Activated T-cell treated with anti-CD3 and anti-CD28 coated beads for 4 hours (primary cell): Measurements from ENCODE around the gene HS6ST3.
"Not testable (repeated sequence)": the region's sequence is repeated elsewhere in the genome, so short reads cannot be mapped to it uniquely, and the experiment has no call there.

Experiments
- DNase-seq: peaks from one replicate; pipeline ENCODE4 v3.0.0-alpha.2; 2020

The HS6ST3 gene

DNA sequence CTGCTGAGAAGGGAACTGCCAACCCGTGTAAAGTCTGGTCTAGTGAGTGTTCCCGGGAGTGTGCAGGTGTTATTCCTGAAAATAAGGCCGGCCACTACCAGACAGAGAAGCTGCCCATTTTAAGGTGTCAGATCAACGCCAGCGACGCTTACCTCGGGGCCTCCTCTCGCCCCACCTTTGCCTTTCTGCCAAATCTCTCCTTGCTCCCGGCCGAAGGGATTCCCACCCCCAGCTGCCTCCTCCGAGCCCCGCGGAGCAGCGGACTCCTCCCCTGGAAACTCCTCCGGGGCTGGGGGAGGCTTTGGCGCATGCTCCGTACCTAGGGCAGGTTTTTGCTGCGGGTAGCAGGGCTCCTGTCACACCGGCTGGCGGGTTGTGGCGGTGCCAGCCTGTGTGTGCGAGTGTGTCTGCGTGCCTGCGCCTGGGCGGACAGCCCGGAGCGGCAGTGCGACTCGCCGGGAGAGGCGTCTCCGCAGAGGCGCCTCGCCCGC, at the start of gene HS6ST3:
TSS of gene HS6ST3 (plus strand) at position 359 of the 491 bp plus-strand sequence.
- DNase-seq = no peak

DNA sequence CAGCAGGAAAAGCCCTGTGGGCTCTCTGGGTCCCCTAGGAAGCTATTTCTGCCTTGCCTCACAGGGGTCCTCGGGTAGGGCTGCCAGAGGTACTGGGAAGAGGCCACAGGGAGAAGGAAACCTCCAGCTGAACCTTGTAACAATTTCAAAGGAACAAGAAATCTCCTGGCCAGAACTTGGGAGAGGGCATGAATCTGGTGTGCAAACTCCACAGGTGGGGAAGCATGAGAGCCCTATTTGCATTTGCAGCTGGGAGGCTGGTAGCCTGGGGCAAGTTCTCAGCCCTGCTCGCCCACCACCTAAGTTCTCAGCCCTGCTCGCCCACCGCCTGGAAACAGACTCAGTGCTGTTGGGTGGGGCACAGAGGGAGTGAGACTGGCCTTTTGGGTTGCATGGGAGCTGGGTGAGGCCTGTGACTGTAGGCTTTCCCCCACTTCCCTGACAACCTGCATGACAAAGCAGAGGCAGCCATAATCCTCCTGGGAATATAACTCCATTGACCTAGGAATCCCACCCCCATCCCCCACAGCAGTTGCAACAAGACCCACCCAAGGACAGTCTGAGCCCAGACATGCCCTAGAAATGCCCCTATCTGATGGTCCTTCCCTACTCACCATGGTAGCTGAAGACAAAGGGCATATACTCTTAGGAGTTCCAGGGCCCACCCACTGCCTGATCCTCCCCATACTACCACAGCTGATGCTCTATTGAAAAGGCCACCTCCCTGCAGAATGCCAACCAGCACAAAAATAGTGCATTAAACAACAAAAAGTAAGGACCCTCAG, 48.4 kb upstream of the HS6ST3 start:
- no peak for DNase-seq

DNA sequence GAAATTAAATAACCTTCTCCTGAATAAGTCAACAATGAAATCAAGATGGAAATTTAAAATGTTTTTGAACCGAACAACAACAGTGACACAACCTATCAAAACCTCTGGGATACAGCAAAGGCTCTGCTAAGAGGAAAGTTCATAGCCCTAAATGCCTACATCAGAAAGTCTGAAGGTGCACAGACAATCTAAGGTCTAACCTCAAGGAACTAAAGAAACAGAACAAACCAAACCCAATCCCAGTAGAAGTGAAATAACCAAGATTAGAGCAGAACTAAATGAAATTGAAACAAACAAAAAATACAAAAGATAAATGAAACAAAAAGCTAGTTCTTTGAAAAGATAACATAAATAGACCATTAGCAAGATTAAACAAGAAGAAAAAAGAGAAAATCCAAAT, 45.7 kb upstream of the HS6ST3 start:
- no peak for DNase-seq

DNA sequence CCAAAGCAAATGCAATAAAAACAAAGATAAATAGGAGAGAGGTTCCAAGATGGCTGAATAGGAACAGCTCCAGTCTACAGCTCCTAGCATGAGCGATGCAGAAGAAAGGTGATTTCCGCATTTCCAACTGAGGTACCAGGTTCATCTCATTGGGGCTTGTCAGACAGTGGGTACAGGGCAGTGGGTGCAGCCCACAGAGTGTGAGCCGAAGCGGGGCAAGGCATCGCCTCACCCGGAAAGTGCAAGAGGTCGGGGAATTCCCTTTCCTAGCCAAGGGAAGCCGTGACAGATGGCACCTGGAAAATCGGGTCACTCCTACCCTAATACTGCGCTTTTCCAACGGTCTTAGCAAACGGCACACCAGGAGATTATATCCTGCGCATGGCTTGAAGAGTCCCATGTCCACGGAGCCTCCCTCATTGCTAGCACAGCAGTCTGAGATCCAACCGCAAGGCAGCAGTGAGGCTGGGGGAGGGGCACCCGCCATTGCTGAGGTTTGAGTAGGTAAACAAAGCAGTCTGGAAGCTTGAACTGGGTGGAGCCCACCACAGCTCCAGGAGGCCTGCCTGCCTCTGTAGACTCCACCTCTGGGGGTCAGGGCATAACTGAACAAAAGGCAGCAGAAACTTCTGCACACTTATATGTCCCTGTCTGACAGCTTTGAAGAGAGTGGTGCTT, 43.3 kb upstream of the HS6ST3 start:
- not testable (repeated sequence) for DNase-seq

DNA sequence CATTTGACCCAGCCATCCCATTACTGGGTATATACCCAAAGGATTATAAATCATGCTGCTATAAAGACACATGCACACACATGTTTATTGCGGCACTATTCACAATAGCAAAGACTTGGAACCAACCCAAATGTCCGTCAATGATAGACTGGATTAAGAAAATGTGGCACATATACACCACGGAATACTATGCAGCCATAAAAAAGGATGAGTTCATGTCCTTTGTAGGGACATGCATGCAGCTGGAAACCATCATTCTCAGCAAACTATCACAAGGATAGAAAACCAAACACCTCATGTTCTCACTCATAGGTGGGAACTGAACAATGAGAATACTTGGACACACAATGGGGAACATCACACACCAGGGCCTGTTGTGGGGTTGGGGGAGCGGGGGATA, 39.0 kb upstream of the HS6ST3 start:
- not testable (repeated sequence) for DNase-seq

DNA sequence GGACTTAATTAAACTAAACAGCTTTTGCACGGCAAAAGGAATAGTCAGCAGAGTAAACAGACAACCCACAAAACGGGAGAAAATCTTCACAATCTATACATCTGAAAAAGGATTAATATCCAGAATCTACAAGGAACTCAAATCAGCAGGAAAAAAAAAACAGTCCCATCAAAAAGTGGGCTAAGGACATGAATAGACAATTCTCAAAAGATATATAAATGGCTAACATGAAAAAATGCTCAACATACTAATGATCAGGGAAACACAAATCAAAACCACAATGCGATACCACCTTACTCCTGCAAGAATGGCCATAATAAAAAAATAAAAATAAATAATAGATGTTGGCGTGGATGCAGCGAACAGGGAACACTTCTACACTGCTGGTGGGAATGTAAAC, 38.4 kb upstream of the HS6ST3 start:
- not testable (repeated sequence) for DNase-seq

DNA sequence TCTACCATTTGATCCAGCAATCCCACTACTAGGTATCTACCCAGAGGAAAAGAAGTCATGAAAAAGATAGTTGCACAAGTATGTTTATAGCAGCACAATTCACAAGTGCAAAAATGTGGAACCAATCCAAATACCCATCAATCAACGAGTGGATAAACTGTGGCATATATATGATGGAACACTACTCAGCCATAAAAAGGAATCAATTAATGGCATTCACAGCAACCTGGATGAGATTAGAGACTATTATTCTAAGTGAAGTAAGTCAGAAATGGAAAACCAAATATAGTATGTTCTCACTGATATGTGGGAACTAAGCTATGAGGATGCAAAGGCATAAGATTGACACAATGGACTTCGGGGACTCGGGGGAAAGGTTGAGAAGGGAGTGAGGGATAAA, 38.0 kb upstream of the HS6ST3 start:
- not testable (repeated sequence) for DNase-seq

DNA sequence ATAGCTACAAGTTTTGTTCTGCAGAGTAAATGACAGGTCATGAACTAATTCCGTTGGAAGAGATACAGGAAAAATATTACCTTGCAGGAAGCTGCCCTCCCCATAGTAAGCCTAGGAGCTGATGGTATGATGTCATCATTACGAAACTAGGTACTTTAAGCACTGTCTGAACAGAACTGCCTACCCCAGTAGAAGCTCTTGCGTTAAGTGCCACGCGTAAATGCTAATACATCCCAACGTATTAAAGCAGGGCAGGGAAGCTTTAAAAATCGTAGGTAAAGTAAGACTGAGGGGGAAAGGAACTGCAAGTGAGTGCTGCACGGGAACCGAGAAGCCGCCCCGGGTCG, 37.3 kb upstream of the HS6ST3 start:
- DNase-seq = no peak

DNA sequence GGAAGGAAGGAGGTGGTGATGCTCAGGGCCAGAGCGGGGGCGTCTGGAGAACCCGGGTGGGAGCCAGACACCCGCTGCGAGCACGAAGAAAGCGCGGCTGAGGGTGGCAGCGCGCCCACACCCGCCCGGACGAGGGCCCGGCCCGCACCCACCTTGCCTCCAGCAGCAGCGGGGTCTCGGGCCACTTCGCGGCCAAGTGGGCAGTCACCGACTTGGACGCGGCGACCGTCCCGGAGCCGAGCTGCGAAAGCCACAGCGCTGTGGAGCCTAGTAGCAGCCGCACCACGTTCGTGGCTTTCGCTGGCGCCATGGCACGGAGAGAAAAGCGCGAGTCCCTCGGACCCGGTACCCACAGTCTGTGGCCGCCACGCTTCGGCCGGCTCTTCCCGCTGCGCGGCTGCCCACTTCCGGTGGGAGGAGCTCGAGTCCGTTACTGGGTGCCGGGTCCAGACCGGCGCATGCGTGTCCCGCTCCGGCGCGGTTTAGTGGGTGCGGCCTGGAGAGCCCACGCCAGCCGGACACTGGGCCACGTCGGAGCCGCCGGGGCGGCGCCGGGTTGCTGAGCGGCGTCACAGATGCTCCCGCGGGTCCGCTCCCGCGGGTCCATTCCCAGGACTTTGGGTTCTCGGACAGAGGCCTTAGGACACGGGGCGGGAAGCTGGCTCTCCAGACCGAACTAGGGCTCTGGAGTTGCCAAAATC, 36.8 kb upstream of the HS6ST3 start, which contains the start of gene UGGT2:
TSS of gene UGGT2 (minus strand) at position 399 of the 701 bp plus-strand sequence. CDS start at position 310, 89 bp downstream.
- DNase-seq = no peak

DNA sequence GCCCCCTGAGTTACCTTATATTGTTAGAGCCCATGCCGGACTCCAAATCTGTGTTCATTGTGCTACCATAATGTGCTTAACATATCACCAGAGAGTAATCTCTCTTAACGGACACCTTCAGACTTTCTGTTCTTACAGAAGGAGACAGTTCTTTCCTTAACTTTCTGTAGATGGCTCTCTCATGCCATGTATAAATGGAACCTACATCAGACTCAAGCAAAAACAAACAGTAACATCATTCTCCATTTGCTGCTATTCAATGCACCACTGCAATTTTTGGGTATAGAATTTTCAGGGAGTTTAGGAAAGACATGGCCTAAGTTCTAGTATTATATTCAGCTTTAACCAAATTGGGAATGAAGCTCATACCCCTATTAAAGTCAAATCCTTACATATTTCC, 24.1 kb upstream of the HS6ST3 start:
- DNase-seq = no peak

DNA sequence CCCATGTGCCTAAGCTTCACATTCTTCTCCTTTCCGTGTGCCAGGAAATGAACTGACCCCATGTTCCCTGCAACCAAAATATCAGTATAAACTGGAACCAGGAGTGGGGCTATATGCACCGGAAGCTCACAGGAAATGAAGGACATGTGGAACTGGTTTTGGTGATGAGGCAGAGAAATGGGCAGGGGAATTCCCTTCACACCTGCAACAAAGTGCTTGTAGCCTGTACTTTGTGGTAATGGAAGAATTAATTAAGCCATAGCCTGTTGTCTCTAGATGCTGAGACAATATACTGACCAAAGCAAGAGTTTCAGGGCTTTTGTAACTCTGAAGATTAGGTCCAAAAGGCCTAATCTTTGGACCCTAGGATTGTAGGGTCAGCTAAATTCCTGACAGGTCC, 21.2 kb upstream of the HS6ST3 start:
- DNase-seq = no peak

DNA sequence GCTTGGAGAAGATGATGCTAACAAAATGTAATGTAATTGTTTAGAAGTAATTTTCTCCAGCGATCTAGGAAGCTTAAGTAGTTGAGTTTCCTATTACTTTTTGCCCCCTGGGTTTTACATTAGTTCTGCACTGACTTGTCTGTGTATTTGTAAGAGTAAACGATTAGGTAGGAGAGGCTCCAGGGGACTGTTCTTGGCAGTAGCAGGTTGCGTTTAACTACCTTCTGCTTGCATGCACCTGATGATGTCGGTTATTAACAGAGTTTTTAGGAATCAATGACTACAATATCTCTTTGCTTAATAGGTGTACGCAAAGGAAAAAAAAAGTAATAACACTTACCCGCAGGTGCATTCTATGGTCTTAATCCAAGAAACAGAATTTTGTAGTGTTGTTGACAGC, 18.4 kb upstream of the HS6ST3 start:
- no peak for DNase-seq

DNA sequence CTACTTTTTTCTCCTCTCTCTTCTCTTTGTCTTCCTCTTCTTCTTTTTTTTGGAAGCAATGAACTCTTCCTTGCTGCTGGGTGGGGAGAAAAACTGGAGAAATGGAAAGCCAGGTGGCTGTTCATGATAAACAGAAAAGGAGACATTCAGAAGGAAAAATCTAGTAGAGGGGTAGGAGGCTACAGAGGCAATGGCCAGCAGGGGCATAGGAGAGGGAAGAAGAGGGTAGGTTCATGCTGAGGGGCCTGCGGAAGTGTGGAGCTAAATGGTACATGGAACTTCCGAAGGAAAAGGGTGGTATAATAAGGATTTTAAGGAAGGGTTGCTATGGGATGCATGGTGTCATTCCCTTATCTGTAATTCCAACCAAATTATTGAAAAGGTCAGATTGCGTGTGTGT, 17.5 kb upstream of the HS6ST3 start:
- no peak for DNase-seq

DNA sequence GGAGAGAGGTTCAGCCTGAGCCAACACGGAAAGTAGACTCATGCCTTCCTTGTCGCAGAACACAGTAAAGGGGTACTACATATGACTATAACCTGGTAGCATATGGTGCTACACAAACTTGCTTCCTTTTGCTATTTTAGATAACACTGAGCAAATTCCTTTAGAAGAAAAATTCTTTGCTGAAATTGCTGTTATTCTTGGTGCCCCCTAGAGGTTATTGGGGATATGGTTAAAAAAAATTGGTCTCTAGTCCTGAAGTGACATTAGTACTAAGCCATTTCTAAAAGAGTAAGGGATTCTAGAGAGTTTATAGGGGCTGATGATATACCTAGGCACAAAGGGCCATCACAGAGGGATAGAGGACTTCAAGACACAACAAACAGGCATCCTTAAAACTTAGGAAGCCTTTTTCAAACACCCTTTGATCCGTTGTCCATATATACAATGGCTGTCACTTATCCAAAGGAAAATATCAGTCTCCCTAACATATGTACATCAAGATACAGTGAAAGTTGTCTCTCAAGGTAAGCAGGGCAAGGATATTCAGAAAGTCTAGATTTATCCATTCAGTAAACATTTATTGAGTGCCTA, 13.9 kb upstream of the HS6ST3 start:
- no peak for DNase-seq

DNA sequence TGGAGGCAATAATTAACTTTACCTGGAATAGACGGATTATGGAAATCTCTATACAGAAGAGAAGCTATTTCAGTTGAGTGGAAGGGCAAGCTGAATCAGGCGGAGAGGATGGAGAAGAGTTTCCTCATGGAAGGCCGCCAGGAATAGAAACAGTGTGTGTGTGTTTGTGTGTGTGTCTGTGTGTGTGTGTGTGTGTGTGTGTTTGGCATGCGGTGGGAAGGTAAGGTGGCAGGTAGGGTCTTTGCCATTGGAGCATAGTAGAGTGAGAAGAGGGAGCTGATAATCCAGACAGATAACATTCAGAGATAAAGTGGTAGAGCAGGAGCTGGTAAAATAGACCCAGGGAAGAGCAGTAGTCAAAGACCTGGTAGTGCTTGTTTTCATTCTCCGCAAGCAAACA, 9.2 kb upstream of the HS6ST3 start:
- DNase-seq = no peak

DNA sequence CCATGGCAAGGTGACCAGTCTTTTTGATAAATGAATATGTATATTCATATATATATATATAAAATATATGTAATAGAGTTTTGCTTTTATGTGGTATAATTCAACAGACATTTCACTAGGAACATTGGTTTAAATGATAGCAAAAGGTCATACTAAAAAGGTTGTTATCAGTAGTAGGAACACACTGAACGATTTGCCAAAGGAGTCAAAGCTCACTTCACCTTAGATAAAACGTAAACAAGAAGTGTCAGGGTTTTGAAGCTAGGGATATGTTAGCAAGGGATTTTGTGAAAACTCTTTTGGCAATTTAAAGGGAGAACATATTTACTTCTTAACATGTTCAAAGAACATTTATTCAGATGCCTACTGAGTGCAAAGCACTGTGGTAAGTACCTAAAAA, 8.0 kb upstream of the HS6ST3 start:
- DNase-seq = no peak

DNA sequence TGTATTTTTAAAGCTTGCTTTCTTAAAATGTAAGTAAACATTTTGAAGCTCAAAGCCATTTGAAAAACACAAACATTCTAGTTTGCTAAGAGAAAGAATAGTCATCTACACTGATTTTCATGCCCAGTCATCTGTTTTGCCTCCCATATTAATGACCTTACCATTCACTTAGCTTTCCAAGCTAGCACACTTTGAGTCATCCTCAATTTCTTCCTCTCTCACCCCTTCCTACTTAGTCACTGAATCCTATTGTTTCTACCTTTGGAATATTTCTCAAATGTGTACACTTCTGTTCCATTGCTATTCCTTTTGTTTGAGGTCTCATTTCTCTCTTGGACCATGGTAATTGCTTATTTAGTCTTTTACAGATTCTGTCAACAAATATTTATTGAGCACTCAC, 7.3 kb upstream of the HS6ST3 start:
- no peak for DNase-seq

DNA sequence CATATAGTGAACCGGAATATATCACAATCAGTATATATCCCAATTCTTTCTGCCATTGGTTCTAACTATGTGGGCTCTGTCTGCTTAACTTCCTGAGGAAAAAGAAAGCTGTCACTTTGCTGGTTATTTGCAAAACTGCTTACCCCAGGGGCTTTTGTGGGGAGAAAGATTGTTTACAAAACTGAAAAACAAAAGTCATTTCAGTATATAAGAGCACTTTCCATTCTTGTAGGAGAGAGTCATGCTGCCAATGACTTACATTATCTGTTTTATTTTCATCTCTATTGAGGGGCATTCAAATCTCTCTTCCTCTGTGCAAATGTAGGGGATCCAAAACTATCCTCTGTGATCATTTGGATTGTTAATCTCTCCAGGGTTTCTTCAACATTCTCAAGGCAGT, 3.2 kb upstream of the HS6ST3 start:
- DNase-seq = no peak

DNA sequence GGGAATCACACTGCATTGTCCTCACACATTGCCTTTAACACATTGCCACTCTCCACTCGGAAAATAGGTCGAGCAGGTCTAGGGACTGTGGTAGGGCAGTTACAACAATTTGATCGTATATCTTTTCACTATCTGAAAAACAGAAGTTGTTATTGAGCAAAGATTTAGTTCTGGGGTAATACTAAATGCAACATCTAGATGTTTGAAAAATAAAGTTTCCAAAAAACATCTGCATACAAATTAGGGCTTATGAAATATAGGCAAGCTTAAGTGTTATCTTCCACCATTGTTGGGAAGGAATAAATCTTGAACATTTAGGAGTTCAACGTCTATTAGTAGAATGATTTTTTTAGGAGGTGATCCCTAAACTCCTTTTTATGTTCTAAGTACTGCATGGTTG, 768 bp upstream of the HS6ST3 start:
- DNase-seq = no peak

DNA sequence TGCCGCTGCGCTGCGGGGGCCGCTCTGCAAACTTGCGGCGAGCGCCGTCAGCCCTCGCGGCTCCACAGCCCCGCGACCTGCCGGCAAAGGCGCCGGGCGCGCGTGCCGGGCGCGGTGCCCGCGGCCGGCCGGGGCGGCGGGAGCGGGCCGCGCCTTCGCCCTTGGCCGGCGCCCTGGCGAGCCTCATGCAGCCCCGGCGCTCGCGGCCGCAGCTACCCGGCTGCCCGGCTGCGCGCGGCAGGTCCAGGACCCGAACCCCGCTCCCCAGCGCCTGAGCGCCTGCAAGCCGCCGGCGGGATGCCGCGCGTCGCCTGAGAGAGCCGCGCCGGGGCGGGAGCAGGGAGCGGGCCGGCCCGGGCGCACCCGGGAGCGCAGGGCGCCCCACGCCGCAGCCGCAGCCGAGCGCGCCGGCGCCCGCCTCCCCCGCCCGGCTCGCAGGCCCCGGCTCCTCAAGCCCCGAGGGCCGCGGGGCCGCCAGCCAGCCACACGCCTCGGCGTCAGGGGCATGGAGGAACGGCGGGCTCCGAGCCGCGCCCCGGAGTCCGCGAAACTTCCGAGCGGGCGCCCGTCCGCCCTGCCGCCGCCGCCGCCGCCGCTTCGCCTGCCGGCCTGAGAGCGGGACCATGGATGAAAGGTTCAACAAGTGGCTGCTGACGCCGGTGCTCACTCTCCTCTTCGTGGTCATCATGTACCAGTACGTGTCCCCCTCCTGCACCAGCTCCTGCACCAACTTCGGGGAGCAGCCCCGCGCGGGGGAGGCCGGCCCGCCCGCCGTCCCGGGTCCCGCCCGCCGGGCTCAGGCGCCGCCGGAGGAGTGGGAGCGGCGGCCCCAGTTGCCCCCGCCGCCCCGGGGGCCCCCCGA, 564 bp downstream of the HS6ST3 start:
- no peak for DNase-seq

DNA sequence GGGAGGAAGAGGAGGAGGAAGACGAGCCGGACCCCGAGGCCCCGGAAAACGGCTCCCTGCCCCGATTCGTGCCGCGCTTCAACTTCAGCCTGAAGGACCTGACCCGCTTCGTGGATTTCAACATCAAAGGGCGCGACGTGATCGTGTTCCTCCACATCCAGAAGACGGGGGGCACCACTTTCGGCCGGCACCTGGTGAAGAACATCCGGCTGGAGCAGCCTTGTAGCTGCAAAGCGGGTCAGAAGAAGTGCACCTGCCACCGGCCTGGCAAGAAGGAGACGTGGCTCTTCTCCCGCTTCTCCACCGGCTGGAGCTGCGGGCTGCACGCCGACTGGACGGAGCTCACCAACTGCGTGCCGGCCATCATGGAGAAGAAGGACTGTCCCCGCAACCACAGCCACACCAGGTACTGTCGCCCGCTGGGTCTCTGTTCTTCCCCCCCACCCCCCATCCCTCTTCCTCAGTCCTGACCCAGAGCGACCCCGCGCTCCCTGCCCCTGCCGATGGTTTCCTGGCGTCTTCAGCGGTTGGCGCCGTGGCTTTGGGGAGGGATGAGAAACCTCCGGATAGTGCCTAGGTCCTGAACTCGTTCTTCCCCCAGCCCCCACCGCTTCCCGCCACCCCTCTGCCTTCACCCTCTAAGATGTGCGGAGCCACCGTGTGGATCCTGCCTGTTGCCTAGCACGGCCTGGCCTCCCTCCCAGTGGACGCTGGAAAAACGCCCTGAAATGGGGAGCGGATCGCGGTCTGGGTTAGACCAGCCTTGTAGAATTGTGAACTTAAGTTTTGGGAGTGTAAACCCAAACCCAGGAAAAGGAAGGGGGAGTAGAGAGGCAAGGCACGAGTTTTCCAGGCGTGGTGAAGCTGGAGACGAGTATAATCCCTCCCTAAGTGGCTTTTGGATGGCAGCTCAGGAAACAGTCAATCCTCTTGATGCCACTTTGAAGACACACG, 1.5 kb downstream of the HS6ST3 start:
- DNase-seq = no peak
